ENCODE data around the gene TMEM52.
A peak's percentile ranks its signal among the peaks of the same experiment; 100 is the strongest.

Gene TMEM52

DNA sequence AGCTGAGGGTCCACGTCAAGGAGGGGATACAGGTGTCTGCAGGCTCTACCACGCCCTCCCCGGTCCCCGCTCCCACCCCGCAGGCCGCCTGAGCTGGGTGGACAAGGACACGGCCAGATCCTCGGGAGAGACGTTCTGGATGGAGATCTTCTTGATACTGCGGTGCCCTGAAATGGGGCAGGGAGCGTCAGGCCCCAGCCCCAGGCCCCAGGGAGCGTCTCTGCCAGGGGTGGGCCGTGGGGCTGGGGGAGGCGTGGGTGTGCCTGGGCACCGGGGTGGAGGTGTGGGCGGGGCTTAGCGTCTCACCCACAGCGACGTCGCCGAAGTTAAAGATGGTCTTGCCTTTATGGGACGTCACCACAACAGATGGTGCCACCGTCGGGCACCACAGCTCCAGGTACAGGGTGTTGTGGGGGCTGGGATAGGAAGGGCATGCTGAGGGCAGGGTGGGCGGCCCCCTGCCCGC is 7.3 kb upstream of the TMEM52 start:
- no peak for DNase-seq

DNA sequence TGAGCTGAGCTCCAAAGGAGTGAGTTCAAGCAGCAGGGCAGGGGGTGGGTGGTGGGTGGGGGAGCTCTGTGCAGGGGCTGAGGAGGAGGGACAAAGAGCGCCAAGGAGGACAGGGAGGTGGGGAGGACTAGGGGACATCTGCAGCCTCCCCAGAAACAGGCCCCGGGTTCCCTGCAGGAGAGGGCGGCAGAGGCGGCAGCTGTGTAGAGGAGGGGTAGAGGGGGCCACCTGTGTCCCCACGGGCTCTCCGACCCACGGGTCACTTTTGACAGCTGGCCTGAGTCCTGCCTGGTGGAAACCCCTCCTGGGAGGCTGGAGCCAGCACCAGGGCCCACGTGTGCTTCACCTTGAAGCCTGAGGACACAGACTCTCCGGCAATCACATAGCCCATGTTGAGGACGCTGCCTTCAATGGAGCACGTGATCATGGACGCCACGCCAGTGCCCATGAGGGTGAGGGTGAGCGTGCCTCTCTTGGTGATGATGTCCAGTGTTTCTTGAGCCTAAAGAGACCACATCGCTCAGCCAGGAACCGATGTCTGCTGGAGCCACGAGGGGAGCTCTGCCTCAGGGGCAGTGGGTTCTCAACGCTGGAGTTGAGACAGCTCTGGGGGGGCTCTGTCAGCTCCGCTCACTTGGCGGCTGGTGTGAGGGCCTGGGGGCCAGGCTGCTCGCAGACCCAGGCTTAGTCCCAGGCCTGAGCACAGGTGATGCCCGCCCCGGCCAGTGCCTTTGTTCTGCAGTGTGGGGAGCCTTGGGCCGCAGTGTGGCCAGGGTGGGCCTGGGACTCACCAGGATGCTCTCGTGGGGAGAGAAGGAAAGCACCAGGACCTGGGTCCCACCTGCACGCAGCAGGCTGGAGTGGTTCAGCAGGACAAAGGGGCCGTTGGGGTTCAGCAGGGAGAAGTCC is 6.6 kb upstream of the TMEM52 start:
- DNase-seq = no peak

DNA sequence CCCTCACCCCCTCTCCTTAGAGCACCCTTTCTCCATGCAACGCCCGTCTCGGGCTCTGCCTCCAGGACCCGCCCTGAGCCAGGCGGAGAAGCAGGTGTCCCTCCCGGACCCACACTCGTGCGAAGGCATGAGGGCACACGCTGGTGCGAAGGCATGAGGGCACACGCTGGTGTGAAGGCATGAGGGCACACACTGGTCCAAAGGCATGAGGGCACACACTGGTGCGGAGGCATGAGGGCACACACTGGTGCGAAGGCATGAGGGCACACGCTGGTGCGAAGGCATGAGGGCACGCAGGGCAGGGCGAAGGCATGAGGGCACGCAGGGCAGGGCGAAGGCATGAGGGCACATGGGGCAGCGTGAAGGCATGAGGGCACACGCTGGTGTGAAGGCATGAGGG is 5.8 kb upstream of the TMEM52 start:
- no peak for DNase-seq

DNA sequence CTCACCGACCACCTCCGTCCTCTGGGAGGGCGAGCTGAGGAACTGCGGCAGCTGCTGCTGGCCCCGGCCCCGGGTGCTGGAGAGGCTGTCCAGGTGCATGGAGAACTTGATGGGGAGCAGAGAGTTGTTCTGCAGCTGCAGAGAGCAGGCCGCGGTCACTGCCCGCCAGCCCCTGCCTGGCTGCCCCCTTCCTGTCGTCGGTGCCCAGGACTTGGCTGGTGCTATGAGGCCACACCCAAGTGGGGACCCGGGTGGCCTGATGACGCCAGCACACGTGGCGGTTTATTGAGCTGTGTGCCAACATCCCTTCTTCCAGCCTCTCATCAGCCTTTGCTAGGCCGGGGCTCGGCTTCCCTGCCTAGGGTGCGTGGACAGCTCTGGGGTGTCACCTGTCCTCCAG is 5.3 kb upstream of the TMEM52 start:
- no peak for DNase-seq

DNA sequence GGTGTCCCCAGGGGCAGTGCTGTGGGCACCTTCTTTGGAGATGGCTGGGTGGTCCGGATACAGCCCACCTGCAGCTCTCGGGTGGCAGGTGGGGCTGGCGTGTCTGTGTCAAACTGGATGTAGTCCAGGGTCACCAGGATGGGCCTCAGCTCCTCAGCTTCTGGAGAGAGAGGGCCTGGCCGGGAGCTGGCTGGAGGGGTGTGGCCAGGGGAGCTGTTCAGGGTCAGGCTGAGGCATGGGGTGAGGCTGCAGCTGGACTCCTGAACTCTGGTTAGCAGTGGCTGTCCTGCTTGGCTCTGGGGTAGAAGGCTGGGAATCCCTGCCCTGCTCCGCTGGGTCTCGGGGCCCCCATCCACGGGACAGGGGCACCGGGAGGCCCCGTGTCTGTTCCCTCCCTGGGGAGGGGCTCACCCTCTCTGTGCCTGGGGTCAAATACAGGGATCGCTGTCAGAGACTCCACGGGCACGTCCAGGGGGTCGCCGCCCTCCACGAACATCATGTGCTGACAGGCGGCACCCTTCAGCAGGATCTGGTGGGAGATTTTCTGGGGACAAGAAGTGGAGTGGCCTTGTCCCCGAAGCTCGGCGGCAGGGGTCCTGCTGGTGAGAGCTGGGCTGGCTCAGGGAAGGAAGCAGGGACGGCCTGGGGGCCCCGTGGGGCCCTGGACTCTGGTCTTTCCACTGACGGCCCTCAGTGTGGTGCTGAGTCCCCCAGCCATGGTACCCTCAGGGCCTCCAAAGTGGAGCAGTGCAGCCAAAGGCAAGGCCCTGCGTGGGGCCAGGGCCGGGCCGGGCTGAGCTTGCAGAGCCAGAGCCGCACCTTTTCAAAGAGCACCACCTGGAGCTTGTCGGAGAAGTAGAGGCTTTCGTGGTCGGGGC is 4.1 kb upstream of the TMEM52 start:
- DNase-seq = no peak

DNA sequence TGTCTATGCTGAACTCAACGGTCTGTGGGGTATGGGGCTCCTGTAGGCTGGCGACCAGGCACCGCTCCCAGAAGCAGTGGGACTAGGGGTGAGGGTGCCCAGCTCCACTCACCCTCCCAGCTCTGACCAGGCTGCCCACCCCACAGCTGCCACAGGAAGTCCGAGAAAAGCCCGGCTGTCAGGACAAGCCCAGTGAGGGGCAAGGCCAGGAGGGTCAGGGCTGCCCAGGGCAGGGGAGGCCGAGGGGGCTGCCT is 3.5 kb upstream of the TMEM52 start:
- DNase-seq = no peak

DNA sequence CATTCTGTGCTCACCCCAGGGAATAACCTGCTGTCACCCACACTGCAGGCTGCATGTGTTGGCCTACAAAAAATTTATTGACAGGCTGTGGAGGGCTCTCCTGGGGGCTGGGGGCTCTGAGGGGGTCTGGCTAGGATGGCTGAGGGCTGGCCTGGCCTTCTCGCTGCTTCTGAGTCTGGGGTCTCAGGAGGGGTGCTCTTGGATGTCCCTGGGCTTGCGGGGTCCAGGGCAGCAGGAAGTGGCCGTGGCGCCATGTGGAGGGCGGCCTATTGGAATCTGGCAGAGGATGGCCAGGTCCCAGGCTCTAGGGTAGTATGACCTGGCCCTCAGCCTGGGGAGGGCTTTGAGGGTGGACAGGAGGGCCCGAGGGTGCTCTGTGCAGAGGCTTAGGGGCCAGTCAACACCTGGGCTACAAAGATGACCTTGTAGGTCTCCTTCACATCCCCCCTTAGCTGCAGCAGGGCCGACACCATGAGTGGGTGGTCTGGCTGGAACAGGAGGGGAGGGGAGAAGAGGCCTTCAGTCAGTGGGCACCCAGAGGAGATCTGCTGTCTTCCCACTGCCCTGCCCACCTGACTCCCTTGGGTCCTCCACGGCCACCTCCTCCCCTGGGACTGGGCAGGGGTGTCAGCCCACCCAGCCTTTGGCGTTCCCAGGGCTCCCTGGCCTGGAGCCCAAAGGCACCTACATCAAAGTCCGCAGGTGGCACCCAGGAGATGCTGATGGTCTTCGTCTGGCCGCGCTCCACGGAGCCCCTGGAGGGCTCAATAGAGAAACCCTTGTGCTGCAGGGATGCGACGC is 3.0 kb upstream of the TMEM52 start:
- no peak for DNase-seq

DNA sequence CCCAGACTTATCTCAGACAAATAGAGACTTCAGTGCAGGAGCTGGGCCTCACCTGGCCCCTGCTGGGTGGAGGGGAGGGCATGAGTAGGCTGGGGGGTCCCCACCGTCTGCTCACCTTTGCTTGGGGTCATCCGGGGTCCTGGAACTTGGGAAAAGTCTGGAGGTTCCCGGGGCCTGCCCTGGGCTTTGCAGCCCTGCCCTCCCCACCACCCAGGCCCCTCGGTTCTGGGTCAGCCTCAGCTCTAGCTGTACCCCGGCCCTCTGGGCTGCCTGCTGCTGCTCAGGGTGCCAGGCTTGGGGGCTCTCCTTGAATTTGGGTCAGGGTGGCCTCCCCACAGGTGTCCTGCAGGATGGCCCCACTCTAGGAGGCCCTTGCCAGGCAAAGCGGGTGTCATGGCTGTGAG is 2.4 kb upstream of the TMEM52 start:
- no peak for DNase-seq

DNA sequence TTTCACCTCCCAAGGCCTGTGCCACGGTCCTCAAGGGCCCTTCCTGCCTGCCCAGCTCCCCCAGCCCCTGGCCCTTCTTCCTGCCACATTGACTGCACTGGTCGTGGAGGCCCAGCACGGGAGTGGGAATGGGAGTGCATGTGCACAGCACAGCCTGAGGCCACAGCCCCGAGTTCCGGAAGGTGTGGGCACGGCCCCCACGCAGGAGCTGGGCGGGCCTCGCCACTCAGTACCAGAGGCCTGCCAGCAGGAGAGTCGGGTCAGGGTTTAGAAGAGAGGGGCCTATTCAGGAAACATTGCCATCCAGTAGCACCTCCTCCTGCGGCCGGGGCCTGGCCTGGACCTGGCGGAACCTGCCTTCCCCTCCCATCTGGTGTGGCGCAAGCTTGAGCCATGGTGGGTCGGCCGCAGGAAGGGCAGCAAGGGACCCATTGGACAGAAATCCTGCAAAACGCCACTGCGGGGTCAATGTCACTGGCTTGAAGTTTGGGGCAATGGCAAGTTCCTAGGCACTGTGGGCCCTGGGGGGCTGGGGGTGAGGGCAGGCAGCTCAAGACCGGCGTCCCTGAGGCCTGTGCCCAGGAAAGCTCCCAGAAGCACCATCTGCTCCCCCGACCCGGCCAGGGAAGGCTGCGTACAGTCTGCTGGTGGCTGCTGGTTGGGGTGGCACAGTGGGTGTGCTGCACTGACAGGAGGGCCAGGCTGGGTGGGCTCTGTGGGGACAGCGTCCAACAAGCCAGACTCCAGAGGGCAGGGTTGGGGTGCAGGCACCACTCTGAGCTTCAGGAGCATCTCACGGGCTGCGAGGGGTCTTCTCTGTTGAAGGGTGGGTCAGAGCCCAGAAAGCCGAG is 1.8 kb upstream of the TMEM52 start:
- no peak for DNase-seq

DNA sequence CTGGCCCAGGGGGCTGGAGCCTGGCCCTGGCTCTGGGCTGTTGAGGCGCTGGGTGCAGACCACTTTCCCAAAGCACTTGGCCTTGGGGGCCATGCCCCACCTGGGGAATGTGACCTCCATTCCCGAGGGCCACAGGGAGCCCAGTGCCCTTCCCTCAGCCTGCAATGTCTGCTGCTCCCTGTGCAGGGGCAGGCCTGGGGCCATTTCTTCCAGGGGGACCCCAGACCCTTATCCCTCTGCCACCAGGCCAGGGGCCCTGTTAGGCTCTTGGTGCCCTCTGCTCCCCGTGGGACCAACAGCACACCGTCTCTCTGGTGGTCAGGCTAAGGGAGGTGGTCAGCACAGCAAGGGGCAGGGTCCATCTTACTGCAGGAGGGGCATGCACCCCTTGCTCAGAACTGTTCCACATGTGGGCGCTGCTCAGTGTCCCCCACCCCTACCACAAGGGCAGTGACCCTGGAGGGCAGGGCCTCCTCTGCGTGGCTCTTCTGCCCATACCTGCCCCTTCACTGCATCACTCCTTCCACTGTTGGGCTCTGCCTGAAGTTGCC is 1.1 kb upstream of the TMEM52 start:
- no peak for DNase-seq

DNA sequence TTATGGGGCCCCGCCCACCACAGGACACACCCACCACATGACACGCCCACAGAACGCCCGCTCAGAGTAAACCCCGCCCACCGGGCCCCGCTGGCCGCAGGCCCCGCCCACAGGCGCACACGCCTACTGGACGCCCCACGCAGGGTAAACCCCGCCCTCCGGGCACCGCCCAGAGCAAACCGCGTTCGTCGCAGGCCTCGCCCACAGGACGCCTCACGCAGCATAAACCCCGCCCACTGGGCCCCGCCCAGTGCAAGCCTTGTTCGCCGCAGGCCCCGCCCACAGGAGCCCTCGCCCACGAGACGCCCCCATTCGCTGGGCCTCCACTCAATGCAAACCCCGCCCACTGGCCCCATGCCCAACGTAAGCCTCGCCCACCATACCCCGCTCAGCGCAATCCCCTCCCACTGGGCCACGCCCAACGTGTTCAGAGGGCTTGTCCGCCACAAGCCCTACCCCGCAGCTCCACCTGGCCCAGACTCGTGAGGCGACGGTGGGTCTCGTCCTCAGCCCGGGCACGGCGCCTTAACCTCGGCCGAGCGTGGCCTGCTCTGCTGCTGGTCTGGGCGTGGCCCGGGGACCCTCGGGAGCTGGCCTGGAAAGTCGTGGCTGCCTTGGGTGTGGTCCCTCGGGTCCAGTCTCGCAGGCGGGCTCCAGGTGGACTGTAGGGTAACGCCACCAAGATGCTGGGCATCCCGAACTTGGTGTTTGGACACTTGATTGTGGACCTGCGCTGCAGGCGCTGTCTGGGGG is 401 bp upstream of the TMEM52 start:
- peak; percentile 100 for DNase-seq

DNA sequence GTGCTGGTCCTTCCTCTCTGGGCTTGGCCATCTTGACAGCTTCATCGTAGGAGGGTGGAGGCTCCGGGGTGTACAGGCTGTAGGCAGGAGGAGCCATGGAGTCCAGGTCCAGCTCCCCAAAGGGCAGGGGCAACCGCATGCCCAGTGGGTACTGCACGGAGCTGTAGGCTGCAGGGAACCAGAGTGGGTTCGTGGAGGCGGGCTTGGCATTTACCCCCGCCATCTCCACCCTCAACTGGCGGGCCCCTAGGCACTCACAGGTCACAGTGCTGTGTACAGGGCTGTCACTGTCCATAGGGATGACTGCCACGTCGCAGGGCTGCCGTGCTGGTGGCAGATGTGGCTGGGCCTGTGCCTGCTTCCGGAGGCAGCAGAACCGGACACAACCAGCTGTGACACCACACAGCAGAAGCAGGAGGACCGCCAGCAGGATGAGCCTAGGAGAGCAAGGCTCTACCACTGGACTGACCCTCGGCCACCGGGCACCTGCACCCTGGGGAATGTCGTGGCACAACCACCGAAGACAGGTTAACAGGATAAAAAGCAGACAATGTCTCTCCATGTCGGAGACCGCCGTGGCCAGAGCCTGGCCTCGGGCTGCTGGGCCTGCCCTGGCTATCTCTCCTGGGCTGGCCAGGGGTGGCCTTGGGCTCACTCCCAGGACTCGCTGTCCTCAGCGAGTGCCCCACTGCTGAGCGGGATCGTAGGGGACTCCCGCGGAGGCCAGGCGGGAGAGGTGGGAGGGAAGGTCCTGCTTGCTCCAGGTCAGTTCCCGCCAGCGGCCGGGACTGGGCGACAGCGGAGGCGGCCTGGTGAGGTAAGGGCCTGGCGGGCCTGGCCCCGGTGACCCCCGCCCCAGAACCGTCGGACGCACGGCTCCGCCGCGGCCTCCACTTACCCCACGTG is 831 bp downstream of the TMEM52 start:
- DNase-seq = no peak

DNA sequence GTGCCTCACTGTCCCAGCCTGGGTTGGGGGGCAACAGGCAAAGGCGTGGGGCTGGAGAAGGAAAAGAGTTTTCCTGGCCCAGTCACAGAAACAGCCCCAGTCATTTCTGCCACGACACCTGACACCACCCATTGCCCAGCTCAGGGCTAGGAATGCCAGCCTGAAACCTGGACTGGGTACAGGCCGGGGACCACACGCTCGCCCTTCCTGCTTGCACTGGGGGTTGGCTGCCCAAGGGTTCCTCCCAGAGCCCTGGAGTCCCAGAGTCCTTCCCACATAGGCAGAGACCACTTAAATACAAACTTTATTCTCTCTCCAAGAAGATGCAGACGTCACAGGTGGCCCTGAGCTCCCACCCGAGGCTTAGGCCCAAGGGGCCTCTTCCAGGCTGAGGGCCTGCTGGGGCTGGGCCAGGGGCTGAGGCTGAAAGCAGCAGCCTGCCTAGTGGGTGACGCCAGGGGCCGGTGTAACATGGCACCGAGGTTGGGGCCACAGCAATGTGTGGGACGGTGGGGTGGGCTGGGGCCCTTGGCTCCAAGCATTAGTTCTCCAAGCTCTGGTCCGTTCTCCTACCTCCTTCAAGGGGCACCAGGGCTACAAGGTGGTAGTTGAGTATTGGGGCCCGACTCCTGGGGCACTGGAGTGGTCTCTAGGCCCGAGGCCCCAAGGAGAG is 1.6 kb downstream of the TMEM52 start:
- no peak for DNase-seq

DNA sequence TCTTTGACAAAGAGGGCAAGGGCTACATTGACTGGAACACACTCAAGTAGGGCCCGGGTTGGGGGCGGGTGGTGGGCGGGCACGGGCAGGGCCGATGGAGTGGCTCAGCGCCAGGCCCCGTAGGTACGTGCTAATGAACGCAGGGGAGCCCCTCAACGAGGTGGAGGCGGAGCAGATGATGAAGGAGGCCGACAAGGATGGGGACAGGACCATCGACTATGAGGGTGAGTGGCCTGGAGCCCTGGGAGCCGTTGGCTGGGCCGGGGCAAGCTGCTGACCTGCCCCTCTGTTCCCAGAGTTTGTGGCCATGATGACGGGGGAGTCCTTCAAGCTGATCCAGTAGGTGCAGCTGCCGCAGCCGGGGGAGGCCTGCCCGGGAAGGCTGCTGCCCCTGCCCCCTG is 2.2 kb downstream of the TMEM52 start:
- DNase-seq = no peak

DNA sequence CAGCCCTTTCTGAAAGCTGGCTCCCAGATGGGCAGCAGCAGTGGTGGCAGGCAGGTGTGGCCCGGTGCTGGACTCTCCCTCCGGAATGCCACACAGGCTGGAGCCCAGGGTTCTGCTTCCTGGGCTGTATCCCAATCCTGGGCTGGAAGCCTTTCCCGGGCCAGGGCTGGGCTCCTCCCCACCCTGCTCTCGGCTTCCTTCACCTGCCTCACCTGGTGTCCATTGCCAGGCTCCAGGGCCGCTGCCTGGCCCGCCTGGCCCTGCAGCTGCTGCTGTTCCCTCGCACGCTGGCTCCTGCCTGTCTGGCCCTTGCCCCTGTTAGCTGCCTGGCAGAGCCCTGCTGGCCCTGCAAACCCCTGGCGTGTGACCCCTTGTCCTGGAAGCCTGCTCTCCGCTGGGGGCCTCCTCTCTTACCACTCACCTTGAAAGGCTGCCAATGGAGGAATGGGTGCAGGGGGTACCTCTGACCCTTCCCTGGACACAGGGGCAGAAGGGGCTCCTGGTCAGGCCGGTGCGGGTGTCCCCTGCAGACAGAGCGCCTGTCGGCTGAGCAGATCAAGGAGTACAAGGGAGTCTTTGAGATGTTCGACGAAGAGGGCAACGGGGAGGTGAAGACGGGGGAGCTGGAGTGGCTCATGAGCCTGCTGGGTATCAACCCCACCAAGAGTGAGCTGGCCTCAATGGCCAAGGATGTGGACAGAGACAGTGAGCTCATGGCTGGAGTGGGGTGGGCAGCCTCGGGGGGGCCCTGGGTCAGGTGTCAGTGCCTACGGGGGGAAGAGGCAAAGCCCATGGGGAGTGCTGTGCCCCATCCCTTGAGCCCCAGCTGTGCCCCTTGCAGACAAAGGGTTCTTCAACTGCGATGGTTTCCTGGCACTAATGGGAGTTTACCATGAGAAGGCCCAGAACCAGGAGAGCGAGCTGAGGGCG is 2.9 kb downstream of the TMEM52 start:
- DNase-seq = no peak

DNA sequence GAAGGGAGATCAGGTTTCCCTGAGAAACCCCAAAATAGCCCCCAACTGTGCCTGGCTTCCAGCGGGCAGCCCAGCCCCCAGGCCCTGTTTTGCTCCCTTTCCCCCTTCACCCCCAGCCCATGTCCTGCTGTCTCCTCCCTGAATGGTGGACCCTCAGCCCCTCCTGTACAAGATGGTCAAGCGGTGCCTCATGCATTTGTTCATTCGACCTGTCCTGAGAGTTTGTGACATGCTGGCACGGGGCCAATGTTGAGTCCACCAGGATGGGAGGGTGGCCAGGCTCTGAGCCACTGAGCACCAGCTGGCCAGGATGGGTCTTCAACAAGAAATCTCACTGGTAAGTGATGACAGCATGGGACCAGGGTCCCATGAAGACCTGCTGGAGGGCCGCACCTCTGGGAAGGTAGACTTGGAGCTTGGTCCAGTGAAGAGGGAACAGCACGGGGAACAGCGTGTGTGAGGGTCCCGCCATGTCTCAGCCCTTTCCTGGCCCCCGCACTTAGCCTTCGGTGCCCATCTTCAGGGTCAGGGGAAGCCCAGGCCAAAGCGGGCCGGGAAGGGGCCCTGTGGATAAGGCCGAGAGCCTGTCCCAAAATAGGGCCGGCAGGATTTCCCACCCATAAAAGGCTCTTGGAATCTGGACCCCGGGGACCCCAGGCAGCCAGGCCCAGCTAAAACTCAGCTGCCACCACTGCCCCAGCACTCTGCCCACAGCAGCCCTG is 3.9 kb downstream of the TMEM52 start, which contains the start of gene CALML6:
Gene CALML6 (plus strand): TSS at position 290 of the 722 bp plus-strand sequence. CDS start 21 bp downstream, at position 311.
- DNase-seq = no peak
